Esophagus mucosa (tissue), 1 donor: ENCODE results near the gene DHCR24. TPM values are rescaled to one million over a fixed set of nuclear protein-coding genes. Genes with fewer than 3 reads are reported as not detected.

Experiments
- ATAC-seq: fragments of 200-7000 bp; cut with Tn5 transposase; one replicate; pipeline ENCODE4 v1.9.1; 2020
- total RNA-seq: library from RNA; stranded (reverse); gene quantifications from one replicate; pipeline ENCODE4 v1.2.4, GENCODE V29; 2023
- donor health status: DM: yes; HTN: yes; CAD: no.

DHCR24 gene
- total RNA-seq, 1 donor from 2014 or later: 530 TPM

GRCh38 chr1:54813485-54814125 lies 73.4 kb downstream of the DHCR24 start:
- no peak for ATAC-seq

- no peak for ATAC-seq
Measured at GRCh38 chr1:54812801-54813484, 74.1 kb downstream of the DHCR24 start.

- ATAC-seq: no peak
Measured at GRCh38 chr1:54811739-54812655, 75.0 kb downstream of the DHCR24 start.

- no peak for ATAC-seq
Measured at GRCh38 chr1:54811066-54811465, 75.9 kb downstream of the DHCR24 start.

GRCh38 chr1:54810153-54810942 lies 76.6 kb downstream of the DHCR24 start:
- peak; percentile 70 for ATAC-seq

- no peak for ATAC-seq
Measured at GRCh38 chr1:54809496-54810074, 77.4 kb downstream of the DHCR24 start.

GRCh38 chr1:54808443-54809207 lies 78.4 kb downstream of the DHCR24 start:
- no peak for ATAC-seq

GRCh38 chr1:54807756-54808155 lies 79.2 kb downstream of the DHCR24 start:
- ATAC-seq: no peak

GRCh38 chr1:54806931-54807611 lies 79.9 kb downstream of the DHCR24 start:
- ATAC-seq: peak; percentile 82

- ATAC-seq: no peak
Measured at GRCh38 chr1:54805981-54806381, 81.0 kb downstream of the DHCR24 start.

GRCh38 chr1:54805466-54805865 lies 81.5 kb downstream of the DHCR24 start:
- no peak for ATAC-seq

- ATAC-seq: peak; percentile 17
Measured at GRCh38 chr1:54804471-54805132, 82.4 kb downstream of the DHCR24 start.

GRCh38 chr1:54803761-54804470 lies 83.1 kb downstream of the DHCR24 start:
- ATAC-seq: peak; percentile 36

- peak; percentile 70 for ATAC-seq
Measured at GRCh38 chr1:54800899-54801759, 85.9 kb downstream of the DHCR24 start, which contains the start of gene TTC22. Gene TTC22 (minus strand): TSS chr1:54801323. CDS start chr1:54801163, 160 bp downstream.

GRCh38 chr1:54800041-54800898 lies 86.7 kb downstream of the DHCR24 start:
- peak; percentile 0 for ATAC-seq
